GM10847 (cell line): Measurements from ENCODE around the gene RGL1.

Experiments used
- POLR2A ChIP-seq: IDR thresholded peaks from 2 replicates; pipeline ENCODE4 v1.6.1; 2011; ENCODE audit not compliant: insufficient read length; ENCODE audit errors: extremely low read depth

The RGL1 gene

GRCh38 chr1:183884526-183884925 lies 79.6 kb downstream of the RGL1 start:
- TF ChIP-seq POLR2A: no peak

GRCh38 chr1:183885142-183885735 lies 80.3 kb downstream of the RGL1 start:
- TF ChIP-seq POLR2A: no peak

GRCh38 chr1:183886083-183886828 lies 81.3 kb downstream of the RGL1 start:
- no peak for TF ChIP-seq POLR2A

- no peak for TF ChIP-seq POLR2A
These were observed 81.9 kb downstream of the RGL1 start for GRCh38 chr1:183886853-183887252.

DNA sequence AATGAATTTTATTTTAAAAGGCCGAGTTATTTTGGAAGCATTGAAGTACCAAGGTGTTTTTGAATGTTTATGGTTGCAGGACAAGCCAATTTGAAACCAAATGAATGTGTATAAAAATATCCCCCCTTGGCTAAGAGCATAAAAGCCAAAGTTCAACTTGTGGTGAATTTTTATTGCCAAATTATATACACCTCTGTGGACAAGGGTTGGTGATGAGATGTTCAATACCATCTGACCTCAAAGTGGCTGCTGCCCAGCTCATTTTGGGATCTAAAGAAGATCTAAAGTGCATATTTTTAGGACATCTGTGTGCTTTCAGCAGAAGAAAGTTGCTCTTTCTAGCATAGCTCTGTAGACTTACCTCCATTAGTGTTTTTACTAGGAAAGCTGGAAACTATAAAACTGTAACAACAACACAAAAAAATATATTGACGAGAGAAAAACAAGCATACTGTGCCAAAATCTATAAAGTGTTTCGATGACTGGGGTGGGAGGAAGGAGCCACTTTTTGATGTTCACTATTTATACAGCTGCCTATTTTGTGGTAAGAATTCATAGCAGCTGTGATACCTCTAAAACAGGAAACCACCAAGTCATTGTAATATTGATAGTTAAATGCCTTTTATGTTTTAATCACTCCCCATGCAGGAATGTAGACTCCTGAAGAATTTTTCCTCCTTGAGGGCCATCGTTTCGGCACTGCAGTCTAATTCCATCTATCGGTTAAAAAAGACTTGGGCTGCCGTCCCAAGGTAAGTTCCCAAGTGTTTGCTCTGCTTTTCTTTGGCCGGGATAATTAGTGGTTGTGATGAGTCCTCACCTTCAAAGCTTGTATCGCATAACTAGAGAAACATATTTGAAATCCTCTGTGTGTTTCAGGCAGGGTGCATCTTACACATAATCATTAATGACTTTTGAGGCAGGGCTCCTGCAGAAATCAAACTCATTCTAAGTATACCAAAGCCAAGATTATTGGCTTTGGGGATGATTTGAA lies 83.2 kb downstream of the RGL1 start:
- TF ChIP-seq POLR2A: no peak

DNA sequence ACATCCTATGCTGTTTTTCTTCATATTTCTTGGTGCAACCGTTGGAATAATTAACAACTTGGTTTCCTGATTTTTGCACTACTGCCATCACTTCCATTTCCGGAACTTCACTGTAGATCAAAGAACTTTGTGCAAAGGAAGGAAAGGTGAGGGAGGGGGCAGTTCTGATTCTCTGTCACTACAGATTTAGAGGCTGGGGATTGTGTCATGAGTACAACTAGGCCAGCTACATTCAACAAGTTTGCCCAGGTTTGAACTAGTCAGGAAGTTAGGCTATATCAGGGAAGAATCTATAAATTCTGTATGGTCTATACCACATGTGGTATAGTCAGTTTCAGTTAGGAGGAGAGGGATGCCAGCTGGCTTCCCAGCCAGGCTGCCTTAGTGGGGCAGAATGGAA lies 84.2 kb downstream of the RGL1 start:
- TF ChIP-seq POLR2A: no peak

DNA sequence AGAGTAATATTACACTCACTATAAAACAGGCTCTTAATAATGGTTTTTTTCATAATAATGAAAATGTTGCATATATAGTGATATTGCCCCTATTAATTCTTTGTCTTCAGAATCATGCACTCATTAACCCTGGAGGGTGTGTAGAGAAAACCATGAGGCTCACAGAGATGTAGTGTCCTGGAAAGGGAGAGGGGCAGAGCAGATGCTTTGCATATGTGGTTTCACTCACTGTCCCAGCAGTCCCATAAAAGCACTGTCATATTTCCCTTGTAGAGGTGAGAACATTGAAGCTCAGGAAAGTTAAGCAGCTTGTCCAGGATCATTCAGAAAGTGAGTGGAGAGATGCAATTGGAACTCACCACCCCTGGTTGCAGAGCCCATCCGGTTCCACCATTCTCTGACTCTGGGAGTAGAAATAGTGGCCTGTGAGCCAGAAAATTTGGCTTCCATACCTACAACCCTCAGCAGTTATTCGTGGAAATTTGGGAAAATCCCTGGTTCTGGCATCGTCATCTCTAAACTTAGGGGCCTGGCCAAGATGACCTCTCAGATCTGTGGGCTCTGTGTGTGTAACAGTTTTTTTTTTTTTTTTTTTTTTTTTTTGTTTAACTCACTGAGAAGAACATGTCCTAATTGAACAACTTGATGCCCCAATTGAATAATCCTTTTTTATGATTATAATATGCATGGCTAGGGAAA lies 86.4 kb downstream of the RGL1 start:
- no peak for TF ChIP-seq POLR2A

DNA sequence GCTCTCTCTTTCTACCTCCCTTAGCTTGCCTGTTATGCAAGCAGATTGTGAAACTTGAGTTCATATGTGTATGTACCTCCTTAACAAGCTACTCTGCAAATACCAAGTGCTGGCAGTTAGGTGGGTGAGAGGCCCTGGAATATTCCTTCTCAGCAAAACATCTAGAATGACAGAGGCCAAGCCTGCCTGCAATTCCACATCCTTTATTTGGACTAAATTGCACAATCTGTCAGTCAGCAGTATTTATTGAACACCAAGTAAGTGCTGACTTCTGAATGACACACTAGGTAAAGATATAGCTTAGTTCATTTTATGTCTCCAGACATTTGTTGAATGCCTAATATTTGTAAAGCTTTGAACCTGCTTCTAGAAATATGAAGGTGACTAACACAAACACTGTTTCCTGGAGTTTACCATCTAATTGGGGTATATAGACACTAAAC lies 87.5 kb downstream of the RGL1 start:
- TF ChIP-seq POLR2A: no peak

DNA sequence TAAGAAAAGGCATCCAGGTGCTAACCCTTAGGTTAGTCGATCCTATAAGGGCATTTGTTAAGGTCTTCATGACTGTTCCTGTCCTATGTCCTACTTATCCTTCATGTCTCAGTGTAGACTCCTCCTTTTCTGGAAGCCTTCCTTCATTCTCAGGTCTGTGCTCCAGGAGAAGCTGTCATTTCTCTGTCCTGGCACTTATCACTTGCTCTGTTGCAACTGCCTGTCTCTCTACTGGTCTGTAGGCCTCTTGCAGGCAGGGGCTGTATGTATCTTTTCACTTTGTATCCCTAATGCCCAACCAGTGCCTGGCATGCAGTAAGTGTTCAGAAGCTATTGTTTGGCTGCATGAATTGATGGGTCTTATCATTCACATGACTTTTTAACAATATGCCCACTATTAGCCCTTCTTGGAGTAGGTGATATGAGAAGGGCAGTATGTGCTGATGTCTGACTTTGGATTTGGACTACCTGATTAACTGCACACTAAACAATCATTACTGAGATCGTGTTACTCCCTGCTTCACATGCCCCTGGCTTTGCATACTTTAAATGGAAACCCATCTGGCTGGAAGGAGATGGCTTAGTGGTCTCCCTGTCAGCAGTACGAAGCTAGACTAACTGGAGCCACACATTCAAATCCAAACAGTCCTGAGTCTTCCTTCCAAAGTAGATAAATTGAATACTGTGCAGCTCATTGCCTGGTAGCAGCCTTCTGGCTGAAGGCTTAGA lies 88.8 kb downstream of the RGL1 start:
- no peak for TF ChIP-seq POLR2A

GRCh38 chr1:183894290-183894565 lies 89.3 kb downstream of the RGL1 start:
- no peak for TF ChIP-seq POLR2A

DNA sequence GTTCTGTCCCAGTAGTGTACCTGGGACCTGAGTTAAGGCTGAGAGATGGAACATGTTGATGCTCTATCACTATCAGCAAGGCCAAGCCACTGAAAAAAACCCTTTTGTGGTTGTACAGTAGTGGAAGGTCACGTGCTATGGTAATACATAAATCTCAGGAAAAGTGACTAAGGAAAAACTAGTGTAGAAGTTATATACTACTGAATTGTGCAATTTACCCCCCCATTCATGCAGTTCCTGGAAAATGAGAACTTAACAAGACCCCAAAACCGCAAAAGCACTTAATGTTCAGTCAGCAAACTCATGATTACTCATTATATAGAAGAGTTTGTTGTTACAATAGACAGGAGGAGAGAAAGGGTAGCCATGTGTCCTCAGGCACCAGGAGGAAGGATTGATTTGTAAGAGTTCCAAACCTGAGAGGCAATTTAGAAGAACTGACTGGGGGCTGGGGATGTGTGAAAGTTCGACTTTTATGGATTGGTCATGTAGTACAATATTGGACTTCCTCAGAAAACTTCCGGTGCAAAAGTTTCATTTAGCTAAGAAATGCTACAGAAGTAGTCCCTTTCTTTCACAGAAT lies 91.6 kb downstream of the RGL1 start:
- TF ChIP-seq POLR2A: no peak

GRCh38 chr1:183898001-183898396 lies 93.1 kb downstream of the RGL1 start:
- TF ChIP-seq POLR2A: no peak

GRCh38 chr1:183898610-183899009 lies 93.7 kb downstream of the RGL1 start:
- no peak for TF ChIP-seq POLR2A

GRCh38 chr1:183901748-183902330 lies 96.9 kb downstream of the RGL1 start:
- no peak for TF ChIP-seq POLR2A
